Body of pancreas (tissue), 4 donors: ENCODE results near the gene INO80C. TPM values are rescaled to one million over a fixed set of nuclear protein-coding genes. Genes with fewer than 3 reads are reported as not detected.

ENCODE experiments used
- ATAC-seq: fragments of 150-250 bp; one replicate; pipeline ENCODE4 v1.9.1; 2016
- DNase-seq, 4 donors: peaks; one replicate each; pipeline ENCODE4 v3.0.0-alpha.2; 2019
- H3K27ac ChIP-seq, 4 donors: fragments of 200-600 bp; sonication (generic); 1 replicate in 3 of 4; 2 replicates in 1 of 4; pipeline versions ENCODE4 v1.5.1 to v1.6.1; 2016 to 2019; ENCODE audit warnings: mild to moderate bottlenecking in 1 of 4, mixed read lengths in 1 of 4, moderate library complexity in 1 of 4
- H3K27me3 ChIP-seq, 2 donors: fragments of 200-600 bp; sonication (generic); one replicate each; pipeline ENCODE4 v1.6.0; 2016; ENCODE audit warnings: mild to moderate bottlenecking in 1 of 2
- H3K36me3 ChIP-seq, 2 donors: fragments of 200-600 bp; sonication (generic); replicated peaks in 1 of 2; 2 replicates each; pipeline ENCODE4 v1.5.1; 2016; ENCODE audit warnings: low read depth in 2 of 2; ENCODE audit not compliant: insufficient read depth in 1 of 2
- H3K4me1 ChIP-seq: fragments of 200-600 bp; sonication (generic); one replicate; pipeline ENCODE4 v1.6.0; 2016
- H3K4me3 ChIP-seq, 2 donors: fragments of 200-600 bp; sonication (generic); 1 replicate in 1 of 2; 2 replicates in 1 of 2; pipeline ENCODE4 v1.5.1; 2016 to 2019
- H3K9me3 ChIP-seq, 3 donors: fragments of 200-600 bp; sonication (generic); 1 replicate in 2 of 3; 2 replicates in 1 of 3; pipeline ENCODE4 v1.5.1; 2016
- CTCF ChIP-seq, 7 experiments: fragments of 450-650 bp in 4 of 7; fragments of 200-600 bp in 3 of 7; sonication (generic) in 3 of 7; IDR thresholded peaks; one replicate each; pipeline ENCODE4 v1.5.1; 2016 to 2019; ENCODE audit warnings: antibody characterized with exemption in 7 of 7
- POLR2A ChIP-seq, 3 donors: fragments of 450-650 bp; IDR thresholded peaks; one replicate each; pipeline ENCODE4 v1.6.1; 2016; ENCODE audit warnings: antibody characterized with exemption in 3 of 3, mild to moderate bottlenecking in 2 of 3
- WGBS, 2 donors: methylation state at CpG; one replicate each; pipeline ENCODE4 v1.1.5; 2017; 5-methylcytosine and 5-hydroxymethylcytosine counted together
- intact Hi-C: fragments of 100-400 bp; cut with DNase I; formaldehyde crosslinking; loops from one replicate; pipeline ENCODE4 v1.15.1; 2023
- total RNA-seq, 2 donors: library from RNA; depleted of rRNA; stranded (reverse); fragments of >200 nt; gene quantifications; one replicate each; pipeline ENCODE4 v1.1.0, GENCODE V29; 2016

INO80C gene
- total RNA-seq, 2 donors from 2014 or later: 1.6 to 10.4 TPM

GRCh38 chr18:35444636-35445035, 53.1 kb downstream of the INO80C start:
- Histone ChIP-seq H3K9me3 (no peaks in the 10 kb centered on the region), H3K4me3 (no peak overlapping the region), H3K4me1 (no peaks in the 10 kb centered on the region), H3K36me3 (no peaks in the 10 kb centered on the region), H3K27me3 (no peaks in the 10 kb centered on the region), H3K27ac (no peak overlapping the region)
- ATAC-seq (no peak), DNase-seq (no peak)
- intact Hi-C loops: no loop called here
- 84 to 90% methylated on average over 6 of the region's 6 CpGs for WGBS, 2 donors
- TF ChIP-seq CTCF (IDR thresholded peaks at IDR 0.05) (no peak), POLR2A (IDR thresholded peaks at IDR 0.05) (no peak)

- no peak for ATAC-seq
- TF ChIP-seq CTCF (IDR thresholded peaks at IDR 0.05) (no peak), POLR2A (IDR thresholded peaks at IDR 0.05) (no peak)
- intact Hi-C loops: no loop called here
- 86 to 93% methylated on average over 2 of the region's 2 CpGs for WGBS, 2 donors
- Histone ChIP-seq H3K27me3 (no peaks in the 10 kb centered on the region), H3K36me3 (no peaks in the 10 kb centered on the region), H3K9me3 (no peaks in the 10 kb centered on the region), H3K4me3 (no peak overlapping the region), H3K27ac (no peak overlapping the region), H3K4me1 (no peaks in the 10 kb centered on the region)
- DNase-seq: no peak
Observed at GRCh38 chr18:35443847-35444246, 53.9 kb downstream of the INO80C start.

GRCh38 chr18:35443434-35443833, 54.3 kb downstream of the INO80C start:
- intact Hi-C loops: no loop called here
- no peak for TF ChIP-seq POLR2A (IDR thresholded peaks at IDR 0.05)
- TF ChIP-seq CTCF (IDR thresholded peaks at IDR 0.05): no peak
- no peak for DNase-seq

GRCh38 chr18:35442701-35443100, 55.1 kb downstream of the INO80C start:
- DNase-seq (no peak), ATAC-seq (no peak)
- Histone ChIP-seq H3K36me3 (no peaks in the 10 kb centered on the region), H3K4me1 (no peaks in the 10 kb centered on the region), H3K9me3 (no peaks in the 10 kb centered on the region), H3K4me3 (no peak overlapping the region), H3K27me3 (no peaks in the 10 kb centered on the region), H3K27ac (no peak overlapping the region)
- TF ChIP-seq CTCF (IDR thresholded peaks at IDR 0.05) (no peak), POLR2A (IDR thresholded peaks at IDR 0.05) (no peak)
- intact Hi-C loops: no loop called here
- WGBS, 2 donors: 59% methylated on average over 5 of the region's 5 CpGs

More at GRCh38 chr18:35443434-35443833, 54.3 kb downstream of the INO80C start:
- no peak for ATAC-seq
- H3K36me3 ChIP-seq: no peaks in the 10 kb centered on the region
- no peaks in the 10 kb centered on the region for H3K27me3 ChIP-seq
- 80% methylated on average over 3 of the region's 3 CpGs for WGBS, 2 donors
- no peak overlapping the region for H3K4me3 ChIP-seq
- no peak overlapping the region for H3K27ac ChIP-seq
- no peaks in the 10 kb centered on the region for H3K9me3 ChIP-seq
- no peaks in the 10 kb centered on the region for H3K4me1 ChIP-seq

GRCh38 chr18:35441857-35442595, 55.7 kb downstream of the INO80C start:
- Histone ChIP-seq H3K36me3 (no peaks in the 10 kb centered on the region), H3K27me3 (no peaks in the 10 kb centered on the region), H3K9me3 (no peaks in the 10 kb centered on the region), H3K4me3 (no peak overlapping the region), H3K27ac (no peak overlapping the region), H3K4me1 (no peaks in the 10 kb centered on the region)
- ATAC-seq (no peak), DNase-seq (no peak)
- 66 to 72% methylated on average over 9 of the region's 9 CpGs for WGBS, 2 donors
- intact Hi-C loops: no loop called here
- TF ChIP-seq POLR2A (IDR thresholded peaks at IDR 0.05) (no peak), CTCF (IDR thresholded peaks at IDR 0.05) (no peak)
